Fibroblast of skin of abdomen (primary cell): ENCODE data around the gene ARL6IP6.
"Not testable (repeated sequence)": the region's sequence is repeated elsewhere in the genome, so short reads cannot be mapped to it uniquely, and the experiment has no call there.

Experiments used
- DNase-seq: peaks from one replicate; pipeline ENCODE4 v3.0.0-alpha.2; 2013

ARL6IP6 gene

DNA sequence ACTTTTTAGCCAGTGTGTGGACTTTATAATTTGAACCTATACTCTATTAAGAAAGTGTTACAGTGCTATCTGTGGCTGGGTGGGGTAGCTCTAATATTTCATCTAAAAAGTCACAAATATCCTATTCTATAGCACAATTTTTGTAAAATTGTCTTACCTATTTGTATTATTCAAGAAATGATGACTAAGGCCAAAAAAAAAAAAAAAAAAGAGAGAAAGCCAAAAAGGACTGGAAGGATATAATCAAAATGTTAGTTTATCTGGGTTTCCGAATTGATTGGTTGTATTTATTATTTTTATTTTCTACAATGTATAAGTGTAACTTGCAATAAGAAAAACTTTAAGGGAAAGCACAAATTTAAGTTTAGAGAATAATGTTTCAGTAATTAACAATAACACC lies 5.5 kb downstream of the ARL6IP6 start:
- no peak for DNase-seq

DNA sequence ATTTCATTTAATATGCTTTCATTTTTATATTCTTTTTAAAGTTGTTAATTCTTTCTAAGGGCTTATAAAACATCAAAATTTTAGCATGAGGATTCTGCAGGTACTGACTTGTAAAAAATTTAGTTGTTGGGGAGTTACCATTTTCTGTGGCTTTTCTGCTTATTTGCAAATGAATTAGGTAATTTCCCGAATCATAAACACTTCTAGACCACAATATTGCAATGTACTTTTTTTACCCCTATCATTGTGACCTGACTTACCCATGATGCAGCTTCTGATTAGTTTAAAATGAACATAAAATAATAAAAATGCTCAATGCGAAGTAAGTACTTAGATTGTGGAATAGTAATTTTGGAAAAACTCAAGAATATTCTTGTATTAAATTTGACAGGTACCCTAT lies 11.4 kb downstream of the ARL6IP6 start:
- no peak for DNase-seq

DNA sequence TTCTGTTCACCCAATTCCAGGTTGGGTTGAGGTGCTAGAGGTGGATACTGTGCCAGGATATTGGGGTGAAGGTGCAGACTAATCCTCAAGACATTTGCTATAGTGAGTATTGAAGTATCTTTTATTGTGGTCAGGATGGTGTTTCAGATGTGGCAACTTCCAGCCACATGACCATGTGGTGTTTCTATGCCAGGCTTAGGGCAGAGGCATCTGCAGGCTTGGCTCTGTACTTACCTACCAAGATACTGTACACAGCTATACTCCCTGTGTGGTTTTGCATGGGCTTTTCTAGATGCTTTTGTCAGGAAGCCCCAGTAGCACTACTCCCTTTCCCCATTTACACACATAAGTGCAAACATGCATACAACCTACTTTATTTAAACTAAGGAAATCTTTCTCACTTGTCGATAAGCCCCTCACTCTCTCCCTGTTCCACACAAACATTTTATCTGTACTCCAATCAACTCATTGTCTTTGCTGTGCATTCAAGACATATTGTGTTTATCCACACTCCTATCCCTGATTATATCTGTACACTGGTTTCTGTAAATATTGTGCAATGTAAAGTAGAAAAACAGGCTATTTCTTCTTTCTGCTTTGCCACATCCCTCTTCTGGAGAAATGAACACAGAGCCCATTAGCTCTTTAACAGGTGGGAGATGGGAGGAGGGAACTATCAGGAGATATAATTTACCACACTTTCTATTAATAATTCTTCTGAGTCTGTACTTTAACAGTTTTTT lies 12.3 kb downstream of the ARL6IP6 start:
- no peak for DNase-seq

DNA sequence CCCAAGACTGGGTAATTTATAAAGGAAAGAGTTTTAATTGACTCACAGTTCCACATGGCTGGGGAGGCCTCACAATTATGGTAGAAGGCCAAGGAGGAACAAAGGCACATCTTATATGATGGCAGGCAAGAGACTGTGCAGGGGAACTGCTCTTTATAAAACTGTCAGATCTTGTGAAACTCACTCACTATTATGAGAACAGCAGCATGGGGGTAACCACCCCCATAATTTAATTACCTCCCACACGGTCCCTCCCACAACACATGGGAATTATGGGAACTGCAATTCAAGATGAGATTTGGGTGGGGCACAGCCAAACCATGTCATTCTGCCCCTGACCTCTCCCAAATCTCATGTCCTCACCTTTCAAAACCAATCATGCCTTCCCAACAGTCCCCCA lies 19.1 kb downstream of the ARL6IP6 start:
- not testable (repeated sequence) for DNase-seq

DNA sequence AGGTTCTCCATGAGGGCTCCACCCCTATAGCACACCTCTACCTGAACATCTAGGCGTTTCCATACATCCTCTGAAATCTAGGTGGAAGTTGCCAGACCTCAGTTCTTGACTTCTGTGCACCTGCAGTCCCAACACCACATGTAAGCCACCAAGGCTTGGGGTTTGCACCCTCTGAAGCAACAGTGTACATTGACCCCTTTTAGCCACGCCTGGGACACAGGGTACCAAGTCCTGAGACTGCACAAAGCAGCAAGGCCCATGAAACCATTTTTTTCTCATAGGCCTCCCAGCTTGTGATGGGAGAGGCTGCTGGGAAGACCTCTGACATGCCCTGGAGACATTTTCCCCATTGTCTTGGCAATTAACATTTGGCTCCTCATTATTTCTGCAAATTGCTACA lies 20.0 kb downstream of the ARL6IP6 start:
- no peak for DNase-seq

DNA sequence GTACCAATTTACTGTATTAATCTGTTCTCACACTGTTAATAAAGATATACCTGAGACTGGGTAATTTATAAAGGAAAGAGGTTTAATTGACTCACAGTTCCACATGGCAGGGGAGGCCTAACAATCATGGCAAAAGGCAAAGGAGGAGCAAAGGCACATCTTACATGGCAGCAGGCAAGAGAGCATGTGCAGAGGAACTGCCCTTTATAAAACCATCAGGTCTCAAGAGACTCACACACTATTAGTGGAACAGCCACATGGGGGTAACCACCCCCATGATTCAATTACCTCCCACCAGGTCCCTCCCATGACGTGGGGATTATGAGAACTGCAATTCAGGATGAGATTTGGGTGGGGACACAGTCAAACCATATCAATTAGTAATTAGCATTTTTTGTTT lies 21.3 kb downstream of the ARL6IP6 start:
- DNase-seq = not testable (repeated sequence)

DNA sequence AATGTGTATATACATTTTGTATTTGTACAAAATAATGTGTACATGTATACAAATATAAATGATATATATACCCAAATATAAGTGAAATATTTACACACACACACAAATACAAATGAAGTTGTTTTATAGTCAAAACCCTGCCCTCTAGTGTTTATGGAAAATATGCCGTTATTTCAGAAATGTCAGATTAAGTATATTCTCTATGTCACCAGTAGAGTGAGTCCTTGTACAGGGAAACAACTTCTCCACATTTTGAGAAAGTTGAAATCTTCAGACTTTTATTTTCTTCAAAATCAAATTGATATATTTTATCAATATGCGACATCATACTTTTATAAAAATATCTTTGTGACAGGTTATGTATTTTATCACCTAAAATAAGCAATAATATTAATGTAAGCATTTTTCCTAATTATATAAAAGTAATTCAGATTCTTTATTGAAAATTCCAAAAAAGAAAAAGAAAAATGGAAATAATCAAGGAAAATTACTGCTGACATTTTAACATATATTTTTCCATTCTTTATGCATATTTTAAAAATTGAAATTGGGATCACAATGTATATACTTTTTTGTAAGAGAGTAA lies 22.4 kb downstream of the ARL6IP6 start:
- peak; percentile 54 for DNase-seq

DNA sequence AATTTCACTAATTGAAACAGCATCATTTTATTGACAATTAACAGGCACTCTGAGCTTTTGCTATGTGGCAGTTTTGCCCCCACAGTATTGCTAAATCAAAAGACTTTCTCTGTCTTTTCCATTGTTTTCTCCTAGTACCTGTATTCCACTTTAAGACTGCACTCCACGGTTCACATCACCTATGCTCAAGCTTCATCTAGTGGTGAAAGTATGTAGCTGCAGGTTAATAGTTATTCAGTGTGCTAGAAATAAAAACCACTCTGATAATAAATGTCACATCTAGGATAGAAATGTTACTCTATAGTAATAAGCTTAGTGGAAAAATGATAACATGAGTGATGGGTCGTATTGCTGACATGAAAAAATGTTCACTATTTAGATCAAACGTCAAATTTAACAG lies 24.6 kb downstream of the ARL6IP6 start:
- peak; percentile 3 for DNase-seq

DNA sequence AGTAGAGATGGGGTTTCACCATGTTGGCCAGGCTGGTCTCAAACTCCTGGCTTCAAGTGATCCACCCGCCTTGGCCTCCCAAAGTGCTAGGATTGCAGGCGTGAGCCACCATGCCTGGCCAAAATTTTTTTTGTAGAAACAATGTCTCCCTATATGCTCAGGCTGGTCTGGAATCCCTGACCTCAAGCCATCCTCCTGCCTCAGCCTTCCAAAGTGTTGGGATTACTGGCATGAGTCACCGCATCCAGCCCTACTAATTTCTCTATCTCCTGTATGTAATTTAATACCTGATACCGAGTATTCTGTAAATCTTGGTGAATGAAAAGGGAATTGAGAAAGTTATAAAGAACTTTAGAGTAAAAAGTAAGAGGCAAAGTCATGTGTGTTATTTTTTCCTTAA lies 29.3 kb downstream of the ARL6IP6 start:
- DNase-seq = peak; percentile 47

DNA sequence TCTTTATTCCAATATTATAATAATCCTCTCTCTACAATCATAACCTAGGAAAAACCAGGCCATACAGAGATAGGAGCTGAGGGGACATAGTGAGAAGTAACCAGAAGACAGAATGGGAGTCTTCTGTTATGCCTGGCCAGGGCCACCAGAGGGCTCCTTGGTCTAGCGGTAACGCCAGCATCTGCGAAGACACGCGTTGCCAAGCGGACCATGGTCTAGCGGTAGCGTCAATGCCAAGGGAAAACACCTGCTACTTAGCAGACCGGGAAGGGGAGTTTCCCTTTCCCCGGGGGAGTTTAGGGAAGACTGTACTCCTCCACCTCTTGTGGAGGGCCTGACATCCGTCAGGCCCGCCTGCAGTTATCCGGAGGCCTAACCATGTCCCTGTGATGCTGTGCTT lies 36.6 kb downstream of the ARL6IP6 start:
- peak; percentile 17 for DNase-seq

DNA sequence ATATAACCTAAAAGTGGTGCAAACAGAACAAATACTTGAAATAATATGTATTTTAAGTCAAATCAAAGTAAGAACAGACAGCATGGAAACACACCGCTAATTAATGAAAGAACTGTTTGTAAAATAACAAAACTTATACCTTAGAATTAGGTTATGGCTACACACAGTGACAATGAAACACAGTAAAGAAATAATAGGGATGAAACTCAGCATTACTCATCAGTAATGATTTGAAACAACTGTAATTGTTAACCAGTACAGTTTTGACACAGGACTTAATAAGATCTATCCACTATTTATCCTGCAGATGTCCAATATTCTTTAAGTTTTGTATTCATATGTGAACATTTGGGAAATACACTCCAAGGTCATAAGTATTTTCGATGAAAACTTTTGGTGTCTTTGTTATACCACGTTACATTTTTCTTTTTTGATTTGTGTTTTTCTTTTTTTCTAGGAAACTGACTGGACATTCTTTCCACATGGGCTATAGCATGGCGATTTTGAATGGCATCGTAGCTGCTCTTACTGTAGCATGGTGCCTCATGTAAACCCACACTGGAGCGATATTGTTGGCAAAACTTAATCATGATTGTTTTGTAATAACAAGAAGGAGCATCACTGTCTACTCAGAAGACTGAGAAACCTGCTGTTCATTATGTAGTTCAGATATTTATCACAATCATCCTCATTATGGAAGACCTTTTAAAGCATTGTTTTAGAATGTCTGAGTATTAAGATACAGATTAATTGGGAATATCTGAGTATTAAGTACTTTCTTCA lies 41.1 kb downstream of the ARL6IP6 start:
- DNase-seq = no peak

DNA sequence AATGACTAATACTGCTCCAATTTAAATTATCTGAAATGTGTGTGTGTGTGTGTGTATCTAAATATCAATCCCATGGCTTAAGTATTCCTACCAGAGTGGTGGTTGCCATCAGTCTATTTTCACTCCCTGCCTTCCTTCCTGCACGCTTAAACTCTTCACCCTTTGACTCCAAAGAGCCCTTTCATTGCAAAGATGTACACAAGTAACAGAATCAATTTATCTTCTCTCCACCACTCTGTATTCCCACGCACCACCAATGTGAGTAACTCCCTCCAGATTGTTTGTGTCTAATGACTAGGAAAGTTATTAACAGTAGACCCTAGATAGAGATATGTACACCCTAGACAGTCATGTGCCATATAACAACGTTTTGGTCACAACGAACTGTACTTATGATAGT lies 42.8 kb downstream of the ARL6IP6 start:
- DNase-seq = no peak

DNA sequence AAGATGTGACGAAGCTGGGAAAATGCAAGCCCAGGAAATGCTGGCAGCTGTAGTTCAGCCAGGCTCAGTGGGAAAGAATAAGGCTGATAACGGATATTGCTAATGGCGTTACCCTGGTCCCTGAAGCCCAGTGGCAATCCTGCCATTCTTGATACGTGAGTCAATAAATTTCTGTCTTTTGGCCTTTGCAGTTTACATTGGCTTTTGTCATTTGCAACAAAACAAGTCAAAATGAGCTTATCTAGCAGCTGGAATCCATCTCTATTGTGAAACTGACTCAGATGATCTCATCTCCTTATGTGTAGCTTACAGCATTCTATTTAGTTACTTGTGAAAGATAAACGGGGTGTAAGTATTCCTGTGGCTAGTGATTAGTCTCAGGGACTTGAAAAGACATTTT lies 43.8 kb downstream of the ARL6IP6 start:
- peak; percentile 67 for DNase-seq

DNA sequence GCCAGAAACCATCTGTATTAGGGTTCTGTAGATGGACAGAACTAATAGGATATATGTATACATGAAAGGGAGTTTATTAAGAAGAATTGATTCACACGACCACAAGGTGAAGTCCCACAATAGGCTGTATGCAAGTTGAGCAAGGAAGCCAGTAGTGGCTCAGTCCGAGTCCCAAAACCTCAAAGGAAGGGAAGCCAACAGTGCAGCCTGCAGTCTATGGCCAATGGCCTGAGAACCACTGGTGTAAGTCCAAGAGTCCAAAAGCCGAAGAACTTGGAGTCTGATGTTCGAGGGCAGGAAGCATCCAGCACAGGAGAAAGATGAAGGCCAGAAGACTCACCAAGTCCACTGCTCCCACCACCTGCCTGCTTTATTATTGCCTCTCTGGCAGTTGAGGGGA lies 44.8 kb downstream of the ARL6IP6 start:
- DNase-seq = not testable (repeated sequence)

DNA sequence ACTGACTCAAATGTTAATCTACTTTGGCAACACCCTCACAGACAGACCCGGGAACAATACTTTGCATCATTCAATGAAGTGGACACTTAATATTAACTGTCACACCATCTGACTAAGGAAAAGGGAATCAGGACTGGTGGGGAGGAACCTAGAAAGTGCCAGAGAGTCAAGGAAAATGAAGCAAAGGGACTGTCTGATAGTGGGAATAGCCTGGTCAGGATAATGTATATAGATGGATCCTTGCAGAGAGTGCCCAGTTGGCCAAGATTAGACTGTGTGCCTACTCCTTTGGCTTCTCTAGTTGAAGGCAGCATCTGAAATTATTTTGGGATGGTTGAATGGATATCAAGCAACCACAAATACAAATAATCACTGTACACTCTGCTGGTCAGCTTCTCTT lies 45.2 kb downstream of the ARL6IP6 start:
- no peak for DNase-seq

DNA sequence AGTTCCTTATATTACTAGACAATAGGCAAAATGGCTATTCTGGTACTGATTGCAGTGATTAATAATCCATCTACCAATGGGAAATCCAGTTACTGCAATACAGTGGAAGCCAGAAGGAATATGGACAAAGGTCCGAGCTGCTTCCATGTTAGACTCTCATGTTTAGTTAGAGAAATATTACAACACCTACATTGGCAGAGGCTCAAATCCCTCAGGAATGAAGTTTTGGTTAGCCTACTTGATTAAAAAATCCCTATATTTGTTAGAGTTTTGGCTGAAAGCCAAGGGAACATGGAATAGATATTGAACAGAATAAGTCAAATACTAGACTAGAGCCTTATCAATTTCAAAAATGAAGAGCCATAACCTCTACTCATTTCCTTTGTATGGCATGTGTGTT lies 48.5 kb downstream of the ARL6IP6 start:
- peak; percentile 67 for DNase-seq

DNA sequence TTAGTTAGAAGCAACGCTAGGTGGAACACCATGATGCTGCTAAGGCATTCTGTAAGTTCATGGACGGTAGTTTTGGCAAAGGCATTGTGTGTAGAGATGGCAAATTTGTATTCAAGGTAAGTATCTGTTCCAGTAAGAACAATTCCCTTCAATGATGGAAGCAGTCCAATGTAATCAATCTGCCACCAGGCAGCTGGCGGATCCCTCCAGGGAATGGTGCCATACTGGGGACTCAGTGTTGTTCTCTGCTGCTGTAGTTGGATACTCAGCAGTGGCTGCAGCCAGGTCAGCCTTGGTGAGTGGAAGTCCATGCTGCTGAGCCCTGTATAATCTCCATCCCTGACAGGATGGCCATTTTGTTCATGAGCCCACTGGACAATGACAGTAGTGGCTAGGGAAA lies 62.8 kb downstream of the ARL6IP6 start:
- DNase-seq = no peak

DNA sequence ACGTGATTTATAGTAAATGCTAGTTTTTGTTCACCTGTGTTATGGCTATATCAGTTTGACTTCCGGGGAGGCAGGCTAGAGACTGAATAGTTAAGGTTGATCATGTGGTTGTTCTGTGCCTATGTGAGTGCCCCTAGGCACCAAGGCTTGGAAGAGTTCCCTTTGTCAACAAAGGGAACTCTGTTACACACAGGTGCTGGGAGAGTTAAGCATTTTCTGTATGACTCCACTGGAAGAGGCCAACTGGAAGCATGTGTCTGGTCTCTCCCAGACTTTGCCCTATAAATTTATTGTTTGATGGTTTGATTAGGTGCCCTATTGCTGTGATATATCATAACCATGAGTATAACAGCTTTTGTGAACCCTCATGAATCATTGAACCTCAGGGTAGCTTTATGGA lies 63.8 kb downstream of the ARL6IP6 start:
- DNase-seq = no peak

DNA sequence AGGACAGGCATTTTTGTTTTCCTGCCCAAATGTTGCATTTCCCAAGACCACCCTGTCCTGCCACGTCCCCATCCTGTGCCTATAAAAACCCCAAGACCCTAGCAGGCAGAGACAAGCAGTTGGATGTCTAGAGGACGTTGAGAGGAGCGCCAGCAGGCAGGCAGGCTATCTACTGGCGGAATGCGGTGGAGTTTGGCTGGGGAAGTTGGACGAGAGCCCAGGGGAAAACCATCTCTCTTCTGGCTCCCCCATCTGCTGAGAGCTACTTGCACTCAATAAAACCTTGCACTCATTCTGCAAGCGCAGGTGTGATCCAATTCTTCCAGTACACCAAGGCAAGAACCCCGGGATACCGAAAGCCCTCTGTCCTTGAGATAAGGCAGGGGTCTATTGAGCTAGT lies 72.5 kb downstream of the ARL6IP6 start:
- DNase-seq = no peak

DNA sequence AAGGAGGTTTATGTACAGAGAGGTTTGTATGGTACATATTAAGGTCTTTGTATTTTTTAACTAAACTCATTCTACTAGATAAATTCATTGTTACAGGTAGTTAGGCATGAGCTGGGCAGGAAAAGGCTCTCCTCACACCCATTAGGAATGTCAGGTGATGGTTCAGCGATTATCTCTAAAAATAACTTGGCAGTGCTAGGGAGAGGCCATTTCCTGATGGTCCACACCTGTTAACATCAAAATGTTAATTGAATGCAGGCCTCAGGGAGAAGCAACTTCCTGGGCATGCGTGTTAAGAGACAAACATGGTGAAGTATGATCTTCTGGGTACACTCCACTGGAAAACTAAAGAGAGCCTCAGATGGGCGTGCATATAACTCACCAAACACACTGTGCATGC lies 73.6 kb downstream of the ARL6IP6 start:
- no peak for DNase-seq

DNA sequence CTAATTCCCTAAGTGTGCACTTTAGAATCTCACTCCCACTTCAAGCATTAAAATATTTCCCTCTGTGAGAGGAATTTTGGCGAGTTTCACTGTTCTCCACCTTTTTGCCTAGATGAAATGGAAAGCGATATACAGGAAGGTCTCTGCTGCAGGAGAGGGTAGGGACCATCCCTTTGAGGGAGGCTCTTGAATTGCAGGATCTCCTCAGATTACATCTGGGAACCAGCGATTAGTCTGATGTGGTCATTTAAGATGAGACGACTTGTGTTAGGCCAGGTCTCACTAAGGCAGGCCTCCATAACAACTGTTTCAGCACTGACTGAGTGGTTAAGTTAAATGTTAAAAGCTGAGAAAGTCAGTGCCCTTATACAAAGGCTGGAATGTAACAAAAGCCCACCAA lies 74.6 kb downstream of the ARL6IP6 start:
- no peak for DNase-seq

DNA sequence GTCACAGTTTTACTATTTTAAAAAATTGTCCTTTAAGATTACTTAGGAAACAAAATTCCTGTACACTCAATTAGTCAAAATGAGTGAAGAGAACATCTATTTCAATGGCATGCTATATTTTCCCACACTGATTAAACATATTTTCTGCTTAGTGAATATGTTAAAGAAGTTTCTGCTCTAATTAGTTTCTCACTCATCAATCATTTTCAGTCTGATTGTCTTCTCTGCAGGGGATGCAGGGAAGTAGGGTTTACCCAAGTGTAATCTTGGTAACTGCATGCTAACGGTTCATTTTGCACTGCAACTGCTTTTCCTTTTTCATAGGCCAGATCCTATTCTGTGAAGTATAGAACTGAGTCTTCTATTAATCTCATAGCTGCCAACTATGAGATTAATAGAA lies 78.5 kb downstream of the ARL6IP6 start:
- DNase-seq = no peak

DNA sequence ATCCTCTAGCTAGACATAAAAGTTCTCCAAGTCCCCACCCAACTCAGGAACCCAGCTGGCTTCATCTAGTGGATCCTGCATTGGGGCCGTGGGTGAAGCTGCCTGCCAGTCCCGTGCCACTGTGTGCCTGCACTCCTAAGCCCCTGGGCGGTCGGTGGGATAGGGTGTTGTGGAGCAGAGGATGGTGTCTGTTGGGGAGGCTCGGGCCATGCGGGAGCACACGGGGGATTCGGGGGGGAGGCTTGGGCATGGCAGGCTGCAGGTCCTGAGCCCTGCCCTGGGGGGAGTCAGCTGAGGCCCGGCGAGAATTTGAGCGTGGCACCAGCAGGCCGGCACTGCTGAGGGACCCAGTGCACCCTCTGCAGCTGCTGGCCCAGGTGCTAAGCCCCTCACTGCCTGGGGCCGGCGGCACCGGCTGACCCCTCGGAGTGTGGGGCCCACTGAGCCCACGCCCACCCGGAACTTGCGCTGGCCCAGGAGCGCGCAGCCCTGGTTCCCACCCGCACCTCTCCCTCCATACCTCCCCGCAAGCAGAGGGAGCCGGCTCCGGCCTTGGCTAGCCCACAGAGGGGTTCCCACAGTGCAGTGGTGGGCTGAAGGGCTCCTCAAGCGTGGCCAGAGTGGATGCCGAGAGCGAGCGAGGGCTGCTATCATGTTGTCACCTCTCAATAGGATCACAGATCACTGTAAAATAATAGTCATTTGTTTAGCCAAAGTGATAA lies 86.4 kb downstream of the ARL6IP6 start:
- DNase-seq = no peak
